CD4-positive, alpha-beta T cell treated with Interleukin-1 beta for 1 hour (primary cell): ENCODE results near the gene ATXN2L.
"Not testable (repeated sequence)": the region's sequence is repeated elsewhere in the genome, so short reads cannot be mapped to it uniquely, and the experiment has no call there.

Source experiments
- DNase-seq, 2 donors: peaks; one replicate each; pipeline ENCODE4 v3.0.0-alpha.2; 2020 to 2022

The ATXN2L gene

DNA sequence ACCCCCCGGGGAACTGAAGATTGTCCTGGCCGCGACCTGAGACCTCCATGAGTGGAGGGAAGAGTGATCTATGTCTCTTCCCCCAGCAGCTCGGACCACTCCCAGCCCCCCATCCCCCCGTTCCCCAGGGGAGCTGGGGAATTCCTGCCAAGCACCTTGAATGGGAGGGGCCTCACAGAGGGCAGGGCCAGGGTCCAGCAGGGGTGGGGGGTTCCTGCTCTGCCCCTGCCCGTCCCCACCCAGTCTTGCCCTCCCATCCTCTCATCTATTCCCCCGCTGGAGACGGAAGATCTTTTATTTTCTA lies 13.9 kb downstream of the ATXN2L start:
- DNase-seq: no peak

DNA sequence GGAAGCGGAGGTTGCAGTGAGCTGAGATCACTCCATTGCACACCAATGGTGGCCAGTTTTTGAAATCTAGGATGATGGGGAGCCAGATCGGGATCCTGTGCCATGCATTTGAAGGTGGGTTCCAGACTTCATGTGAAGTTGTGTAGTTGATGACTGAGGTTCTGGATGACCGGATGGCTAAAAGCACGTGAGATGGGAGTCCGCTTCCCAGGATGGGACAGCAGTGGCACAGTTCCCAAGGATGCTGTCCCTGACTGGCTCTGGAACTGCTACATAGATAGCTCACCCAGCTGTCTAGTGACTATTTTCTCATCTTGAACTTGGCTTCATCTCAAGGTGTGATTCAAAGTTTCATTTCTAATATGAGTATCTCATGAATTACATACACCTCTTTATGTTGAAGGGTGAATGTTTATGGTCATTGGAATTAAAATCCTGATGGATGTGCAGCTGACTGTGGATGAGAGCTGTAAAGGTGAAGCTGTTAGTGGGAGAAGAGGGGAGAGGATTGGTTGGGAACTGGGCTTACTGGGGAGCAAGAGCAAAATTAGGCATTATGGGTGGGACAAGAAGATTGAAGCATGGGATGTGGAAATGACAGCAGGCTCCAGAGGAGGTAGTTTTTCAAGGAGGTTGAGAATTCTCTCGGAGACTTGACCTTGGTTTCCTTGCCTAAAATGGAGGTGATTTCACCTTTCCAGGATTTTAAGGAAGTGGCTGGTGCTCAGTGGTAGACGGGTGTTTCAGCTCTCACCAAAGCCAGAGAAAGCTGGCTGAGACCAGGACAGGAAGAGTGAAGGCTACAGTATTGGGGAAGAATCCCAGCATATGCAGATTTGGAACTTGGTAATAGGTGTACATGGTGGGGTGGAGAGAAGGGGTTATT lies 15.1 kb downstream of the ATXN2L start:
- no peak for DNase-seq

DNA sequence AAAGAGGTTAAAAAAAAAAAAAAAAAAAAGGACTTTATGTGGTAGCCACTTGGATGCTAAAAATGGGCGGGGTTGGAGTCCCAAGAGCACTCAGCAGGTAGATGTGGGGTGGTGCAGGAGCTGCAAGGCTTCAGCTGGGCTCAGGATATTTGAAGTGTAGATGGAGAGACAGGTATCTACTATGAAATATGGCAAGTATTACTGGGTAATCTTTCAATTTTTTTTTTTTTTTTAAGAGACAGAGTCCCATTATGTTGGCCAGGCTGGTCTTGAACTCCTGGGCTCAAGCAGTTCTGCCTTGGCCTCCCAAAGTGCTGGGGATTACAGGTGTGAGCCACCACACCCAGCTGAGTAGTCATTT lies 15.7 kb downstream of the ATXN2L start:
- DNase-seq: no peak

DNA sequence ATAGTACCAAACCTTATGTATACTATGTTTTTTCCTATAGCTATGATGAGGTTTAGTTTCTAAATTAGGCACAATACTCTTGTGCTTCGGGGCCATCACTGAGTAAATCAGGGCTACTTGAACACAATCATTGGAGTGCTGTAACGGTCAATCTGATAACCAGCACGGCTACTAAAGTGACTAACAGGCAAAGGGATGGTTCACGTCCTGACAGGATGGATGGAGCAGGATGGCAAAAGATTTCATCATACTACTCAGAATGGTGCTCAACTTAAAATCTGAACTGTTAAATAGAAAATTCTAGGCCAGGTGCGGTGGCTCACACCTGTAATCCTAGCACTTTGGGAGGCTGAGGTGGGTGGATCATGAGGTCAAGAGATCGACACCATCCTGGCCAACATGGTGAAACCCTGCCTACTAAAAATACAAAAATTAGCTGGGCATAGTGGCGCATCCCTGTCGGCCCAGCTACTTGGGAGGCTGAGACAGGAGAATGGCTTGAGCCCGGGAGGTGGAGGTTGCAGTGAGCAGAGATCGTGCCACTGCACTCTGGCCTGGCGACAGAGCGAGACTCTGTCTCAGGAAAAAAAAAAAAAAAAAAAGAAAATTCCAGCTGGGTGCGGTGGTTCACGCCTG lies 16.3 kb downstream of the ATXN2L start:
- DNase-seq: no peak

DNA sequence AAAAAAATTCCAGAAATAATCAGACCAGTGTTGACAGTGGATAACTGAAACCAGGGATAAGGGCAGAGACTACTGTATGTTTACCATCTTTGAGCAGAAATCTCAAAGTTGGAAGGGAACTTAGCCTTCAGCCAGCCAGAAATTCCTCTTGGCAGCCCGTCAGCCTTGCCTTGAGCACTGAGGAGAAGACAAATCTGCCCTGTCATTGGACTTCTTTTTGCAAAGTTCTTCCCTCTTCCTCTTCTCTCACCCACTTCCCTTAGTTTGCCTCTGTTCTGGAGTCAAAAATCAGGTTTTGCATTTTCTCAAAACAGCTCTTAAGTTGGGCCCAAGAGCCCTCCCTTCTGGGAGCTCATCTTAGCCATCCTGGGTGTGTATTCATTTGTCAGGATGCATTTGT lies 17.1 kb downstream of the ATXN2L start:
- no peak for DNase-seq

DNA sequence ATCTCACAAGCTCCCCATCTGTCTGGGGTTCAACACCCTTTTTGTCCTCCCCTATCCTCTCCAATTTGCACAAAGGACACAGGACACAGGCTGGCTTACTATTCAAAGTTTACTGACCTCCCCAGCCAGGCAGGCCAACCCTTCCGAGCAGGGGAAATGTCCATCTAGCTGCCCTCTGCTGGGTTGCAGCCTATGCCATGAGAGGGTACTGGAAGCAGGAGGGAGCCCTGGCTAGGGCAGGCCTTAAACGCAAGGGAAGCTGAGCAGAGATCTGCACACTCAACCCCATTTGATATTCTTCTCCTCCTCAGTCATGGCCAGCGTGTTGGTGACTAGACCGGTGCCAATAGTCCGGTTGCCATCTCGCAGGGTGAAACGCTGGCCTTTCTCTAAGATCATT lies 19.9 kb downstream of the ATXN2L start:
- DNase-seq: no peak

DNA sequence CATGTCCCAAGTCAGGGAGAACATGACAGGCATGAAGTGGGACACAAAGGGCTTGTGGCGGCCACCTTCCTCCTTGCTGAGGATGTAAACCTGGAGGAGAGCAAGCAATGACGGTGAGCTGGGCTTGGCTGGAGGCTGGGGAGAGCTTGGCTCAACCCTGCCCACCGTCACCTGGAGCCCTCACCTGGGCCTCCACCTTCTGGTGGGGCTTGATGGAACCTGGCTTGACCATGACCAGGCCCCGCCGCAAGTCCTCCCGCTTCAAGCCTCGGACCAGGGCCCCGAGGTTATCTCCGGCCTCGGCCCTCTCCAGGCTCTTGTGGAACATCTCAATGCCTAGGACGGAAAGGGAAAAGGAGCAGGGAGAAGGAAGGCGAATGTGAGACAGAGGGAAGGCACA lies 21.0 kb downstream of the ATXN2L start:
- DNase-seq: no peak

DNA sequence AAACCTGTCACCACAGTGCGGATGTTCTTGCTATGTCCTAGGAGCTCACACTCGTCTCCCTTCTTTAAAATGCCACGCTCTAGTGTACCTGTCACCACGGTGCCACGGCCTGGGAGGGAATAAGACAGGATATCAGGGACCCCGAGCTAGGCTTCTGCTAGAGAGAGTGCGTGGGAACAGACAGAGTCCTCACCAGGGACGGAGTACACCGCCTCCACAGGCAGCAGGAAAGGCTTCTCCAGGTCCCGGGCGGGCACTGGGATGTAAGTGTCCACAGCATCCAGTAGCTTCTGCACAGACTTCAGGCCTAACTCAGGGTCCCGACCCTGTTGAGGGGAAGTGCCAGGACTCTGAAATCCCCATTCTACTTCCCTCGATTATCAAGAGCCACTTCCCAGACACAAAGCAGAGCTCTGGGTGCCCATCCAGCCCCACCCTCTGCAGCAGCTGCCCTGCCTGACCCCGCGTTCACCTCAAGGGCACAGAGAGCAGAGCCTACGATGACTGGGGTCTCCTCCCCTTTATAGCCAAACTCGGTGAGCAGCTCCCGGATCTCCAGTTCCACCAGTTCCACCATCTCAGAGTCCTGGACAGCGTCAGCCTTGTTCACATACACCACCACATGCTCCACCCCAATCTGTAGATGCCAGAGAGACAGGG lies 21.6 kb downstream of the ATXN2L start:
- no peak for DNase-seq

DNA sequence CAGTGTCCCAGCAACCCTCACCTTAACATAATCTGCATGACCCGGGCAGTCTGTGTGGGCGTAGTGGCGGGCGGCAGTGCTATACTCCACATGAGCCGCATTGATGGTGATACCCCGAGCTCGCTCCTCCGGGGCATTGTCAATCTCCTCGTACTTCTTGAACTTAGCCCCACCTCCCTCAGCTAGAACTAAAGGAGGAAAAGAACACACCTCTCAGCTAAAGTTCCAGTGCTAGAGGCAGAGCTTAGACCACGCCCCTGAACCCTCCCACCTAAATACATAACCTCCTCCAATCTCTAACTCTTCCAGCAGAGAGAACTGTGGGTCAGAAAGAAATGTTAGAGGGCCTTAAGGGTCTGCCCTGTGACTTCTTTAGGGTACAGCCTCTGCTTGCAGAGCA lies 22.5 kb downstream of the ATXN2L start:
- peak in 1 of 2 donors; percentile 21 for DNase-seq

DNA sequence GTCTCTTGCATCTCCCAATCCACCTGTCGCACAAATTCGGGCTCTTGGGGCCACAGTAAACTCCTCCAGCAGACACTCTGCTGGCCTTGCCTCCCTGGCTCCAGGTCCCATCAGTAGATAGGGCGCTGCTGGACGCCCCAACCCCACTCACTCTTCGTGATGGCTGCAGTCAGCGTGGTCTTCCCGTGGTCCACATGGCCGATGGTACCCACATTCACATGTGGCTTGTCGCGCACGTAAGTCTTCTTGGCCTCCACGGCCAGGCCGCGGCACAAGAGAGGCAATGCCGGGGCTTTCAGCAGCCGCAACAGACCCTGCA lies 22.9 kb downstream of the ATXN2L start:
- DNase-seq: no peak

DNA sequence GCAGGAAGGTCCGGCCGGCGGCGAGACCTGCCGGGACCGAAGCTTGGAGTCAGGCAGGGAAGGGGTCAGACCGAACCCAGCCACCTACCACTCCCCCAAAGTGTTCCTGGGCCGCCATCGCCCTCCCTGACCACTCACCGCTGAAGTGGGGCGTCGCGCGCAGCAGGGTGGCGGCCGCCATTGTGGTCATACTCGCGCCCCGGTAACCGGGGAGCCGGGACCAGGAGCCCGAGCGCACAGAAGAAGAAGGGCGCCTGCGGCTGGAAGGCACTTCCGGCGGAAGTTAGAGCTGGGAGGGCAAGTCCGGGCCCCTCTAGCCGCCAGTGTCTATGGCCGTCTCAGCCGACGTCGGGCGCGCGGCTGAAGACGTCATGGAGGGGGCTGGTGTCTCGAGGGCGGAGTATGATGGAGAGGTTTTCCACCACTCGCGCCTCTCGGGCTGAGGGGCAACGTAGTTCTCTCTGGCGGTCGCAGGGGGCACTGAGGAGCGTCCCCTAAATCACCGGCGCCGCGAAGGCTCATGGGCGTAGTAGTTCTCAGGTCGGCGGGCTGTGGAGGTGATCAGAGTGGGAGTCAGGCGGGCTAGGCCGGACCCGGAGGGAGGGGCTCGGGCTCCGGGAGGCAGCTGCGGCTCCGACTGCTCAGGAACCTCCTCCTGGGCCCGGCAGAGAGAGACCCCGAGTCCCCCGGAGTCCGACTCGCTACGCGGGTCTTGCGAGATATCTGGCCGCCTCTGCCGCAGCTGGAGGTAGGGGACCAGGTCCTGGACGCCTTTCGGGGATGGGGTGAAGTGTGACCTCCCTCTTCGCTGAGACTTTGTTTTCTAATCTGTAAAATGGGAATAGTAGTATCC lies 23.5 kb downstream of the ATXN2L start, which contains the start of gene TUFM:
Gene TUFM, minus strand, starts transcription at position 269 of the 853 bp plus-strand sequence. Its CDS starts 79 bp downstream, at position 190.
- DNase-seq: peak; percentile 99

DNA sequence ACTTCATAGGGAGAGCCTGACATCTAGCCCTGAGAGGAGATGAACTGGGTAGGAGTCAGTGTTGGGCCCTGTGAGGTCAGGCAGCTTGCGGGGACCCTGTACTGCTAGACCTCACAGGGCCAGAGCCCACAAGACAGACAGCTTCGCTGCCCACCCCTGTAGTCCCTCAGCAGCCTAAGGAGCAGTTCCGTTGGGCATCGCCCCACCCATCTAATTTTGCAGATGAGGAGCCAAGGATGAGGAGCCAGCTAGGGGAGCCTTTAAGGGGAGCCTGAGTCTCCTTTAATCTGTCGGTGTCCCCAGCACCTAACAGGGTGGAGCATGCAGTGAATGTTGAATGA lies 24.1 kb downstream of the ATXN2L start:
- no peak for DNase-seq

DNA sequence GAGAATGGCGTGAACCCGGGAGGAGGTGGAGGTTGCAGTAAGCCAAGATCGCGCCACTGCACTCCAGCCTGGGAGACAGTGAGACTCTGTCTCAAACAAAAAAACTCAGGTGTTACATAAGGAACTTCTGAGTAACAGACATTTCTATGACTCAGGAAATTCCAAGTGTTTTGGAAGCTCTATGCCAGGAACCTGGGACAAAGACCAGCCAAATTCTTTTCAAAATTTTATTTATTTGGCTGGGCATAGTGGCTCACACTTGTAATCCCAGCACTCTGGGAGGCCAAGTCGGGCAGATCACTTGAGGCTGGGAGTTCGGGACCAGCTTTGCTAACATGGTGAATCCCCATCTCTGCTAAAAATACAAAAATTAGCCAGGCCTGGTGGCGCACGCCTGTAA lies 35.6 kb downstream of the ATXN2L start:
- no peak for DNase-seq

DNA sequence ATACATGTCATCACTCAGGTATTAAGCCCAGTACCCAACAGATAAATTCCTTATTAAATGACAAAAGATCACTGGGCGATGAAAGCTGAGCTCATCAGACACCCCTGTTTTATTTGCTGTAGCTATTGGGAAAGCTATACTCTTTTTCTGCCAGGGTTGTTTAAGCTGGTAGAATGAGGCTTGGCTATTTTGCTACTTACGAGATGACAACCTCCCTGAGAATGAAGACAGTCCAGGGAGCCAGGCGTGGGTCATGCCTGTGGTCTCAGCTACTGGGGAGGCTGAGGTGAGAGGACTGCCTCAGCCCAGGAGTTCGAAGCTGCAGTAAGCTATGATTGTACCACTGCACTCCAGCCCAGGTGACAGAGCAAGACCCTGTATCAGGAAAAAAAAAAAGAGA lies 36.5 kb downstream of the ATXN2L start:
- DNase-seq: no peak

DNA sequence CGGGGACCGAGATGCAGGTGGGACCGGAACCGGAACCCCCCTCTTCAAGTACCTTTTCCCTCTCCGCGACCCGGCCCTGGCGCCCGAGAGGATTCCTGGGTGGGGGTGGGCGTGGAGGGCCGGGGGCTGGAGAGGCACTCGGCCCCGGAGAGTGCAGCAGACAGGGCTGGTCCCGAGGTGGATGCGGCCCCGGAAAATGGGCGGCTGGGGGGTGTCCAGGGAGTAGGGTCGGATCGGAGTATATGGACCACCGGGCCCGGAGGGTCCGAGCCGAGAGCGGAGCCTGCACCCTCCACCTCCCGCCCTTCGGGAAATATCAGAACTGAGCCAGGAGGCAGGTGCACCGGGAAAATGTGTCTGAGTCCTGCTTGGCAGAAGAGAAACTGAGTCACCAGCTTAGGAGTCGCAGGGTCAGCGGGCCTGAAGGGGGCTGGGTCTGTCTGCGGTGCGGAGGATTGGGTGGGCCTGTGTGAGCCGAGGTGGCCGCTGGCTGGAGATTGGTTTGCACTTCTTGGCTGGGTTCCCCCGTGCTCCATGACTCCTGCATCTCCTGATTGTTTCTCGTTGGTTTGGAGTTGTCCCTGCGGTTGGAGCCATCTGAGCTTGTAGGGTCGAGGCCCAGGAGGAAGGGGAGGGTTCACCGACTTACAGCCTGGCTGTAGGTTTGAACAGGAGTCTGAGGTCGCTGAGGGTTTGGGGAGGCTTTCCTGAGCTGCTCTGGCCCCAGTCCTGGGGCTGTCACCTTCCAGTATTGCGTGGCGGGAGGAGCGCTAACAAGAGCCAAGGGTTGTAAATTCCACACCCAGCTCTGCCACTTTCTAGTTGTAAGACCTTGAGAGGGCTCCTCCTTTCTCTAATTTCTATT lies 41.4 kb downstream of the ATXN2L start:
- DNase-seq: peak; percentile 5 to 32

DNA sequence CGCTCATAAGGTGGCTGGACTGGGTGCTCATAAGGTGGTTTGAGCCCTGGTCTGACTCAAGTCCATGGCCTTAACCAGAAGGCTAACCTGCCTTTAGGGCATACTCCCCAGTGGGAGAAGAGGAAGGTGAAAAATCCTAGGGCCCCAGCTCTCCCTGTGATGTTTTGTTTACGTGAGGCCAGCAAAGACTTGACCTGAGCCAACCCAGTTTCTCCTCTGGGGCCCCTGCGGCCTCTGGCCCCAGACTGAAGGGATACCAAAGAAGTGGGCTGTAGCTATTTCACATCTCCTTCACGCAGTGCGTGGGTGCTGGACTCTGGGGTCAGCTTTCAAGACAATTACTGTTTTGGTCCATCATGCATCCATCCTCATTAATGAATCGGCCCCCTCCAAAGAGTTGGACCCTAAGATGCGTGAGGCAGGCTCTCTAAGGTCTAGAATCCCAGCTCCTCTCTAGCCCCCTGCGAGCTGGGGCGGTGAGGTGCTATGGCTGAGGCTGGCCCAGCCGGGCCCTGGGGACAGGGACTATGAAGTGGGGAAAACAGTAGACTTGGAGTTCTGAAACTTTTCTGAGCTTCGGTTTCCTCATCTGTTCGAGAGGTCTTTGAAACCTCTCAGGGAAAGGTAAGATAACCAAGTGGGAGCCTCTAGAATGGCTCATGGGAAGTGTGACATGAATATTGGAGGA lies 42.3 kb downstream of the ATXN2L start:
- no peak for DNase-seq

DNA sequence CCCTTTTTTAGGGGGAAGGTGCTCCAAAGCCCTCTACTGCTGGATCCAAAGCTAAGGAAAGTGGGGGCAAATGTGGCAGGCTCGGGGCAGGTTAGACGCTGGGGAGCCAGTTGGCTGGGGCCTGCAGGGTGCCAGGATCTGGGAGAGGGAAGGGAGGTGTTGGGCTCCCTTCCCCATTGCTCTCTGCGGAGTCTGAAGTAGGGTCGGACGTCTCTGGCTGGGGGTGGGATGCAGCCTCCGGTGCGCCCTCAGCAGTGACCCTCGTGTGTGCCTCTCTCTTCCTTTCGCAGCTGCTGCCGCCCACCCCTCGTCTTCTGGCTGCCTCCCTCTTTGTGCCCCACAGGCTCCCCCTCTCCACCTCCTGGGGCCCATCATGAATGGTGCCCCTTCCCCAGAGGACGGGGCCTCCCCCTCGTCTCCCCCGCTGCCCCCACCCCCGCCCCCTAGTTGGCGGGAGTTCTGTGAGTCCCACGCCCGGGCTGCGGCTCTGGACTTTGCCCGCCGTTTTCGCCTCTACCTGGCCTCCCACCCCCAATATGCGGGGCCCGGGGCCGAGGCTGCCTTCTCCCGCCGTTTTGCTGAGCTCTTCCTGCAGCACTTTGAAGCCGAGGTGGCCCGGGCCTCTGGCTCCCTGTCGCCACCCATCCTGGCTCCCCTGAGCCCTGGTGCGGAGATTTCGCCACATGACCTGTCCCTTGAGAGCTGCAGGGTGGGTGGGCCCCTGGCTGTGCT lies 43.1 kb downstream of the ATXN2L start:
- no peak for DNase-seq

DNA sequence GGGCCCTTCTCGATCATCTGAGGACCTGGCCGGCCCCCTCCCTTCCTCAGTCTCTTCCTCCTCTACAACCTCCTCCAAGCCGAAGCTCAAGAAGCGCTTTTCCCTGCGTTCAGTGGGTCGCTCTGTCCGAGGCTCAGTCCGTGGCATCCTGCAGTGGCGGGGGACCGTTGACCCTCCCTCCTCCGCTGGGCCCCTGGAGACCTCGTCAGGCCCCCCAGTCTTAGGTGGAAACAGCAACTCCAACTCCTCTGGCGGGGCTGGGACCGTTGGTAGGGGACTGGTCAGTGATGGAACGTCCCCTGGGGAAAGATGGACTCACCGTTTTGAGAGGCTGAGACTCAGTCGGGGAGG lies 43.6 kb downstream of the ATXN2L start:
- no peak for DNase-seq

DNA sequence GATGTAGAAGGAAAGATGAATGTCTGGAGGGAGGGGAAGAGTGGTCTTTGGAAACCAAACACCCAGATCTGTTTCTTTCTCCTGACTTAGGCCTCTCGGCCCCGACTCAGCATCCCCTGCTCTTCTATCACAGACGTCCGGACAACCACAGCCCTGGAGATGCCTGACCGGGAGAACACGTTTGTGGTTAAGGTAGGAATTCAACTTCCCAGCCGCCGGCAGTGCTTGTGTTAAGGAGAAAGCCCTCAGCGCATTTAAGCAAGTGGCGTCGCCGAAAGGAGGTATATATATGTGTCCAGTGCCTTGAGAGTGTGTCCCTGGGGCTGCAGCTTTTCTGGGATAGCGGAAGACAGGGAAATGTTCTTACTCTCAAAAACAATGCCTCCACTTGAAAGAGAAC lies 44.4 kb downstream of the ATXN2L start:
- DNase-seq: no peak

DNA sequence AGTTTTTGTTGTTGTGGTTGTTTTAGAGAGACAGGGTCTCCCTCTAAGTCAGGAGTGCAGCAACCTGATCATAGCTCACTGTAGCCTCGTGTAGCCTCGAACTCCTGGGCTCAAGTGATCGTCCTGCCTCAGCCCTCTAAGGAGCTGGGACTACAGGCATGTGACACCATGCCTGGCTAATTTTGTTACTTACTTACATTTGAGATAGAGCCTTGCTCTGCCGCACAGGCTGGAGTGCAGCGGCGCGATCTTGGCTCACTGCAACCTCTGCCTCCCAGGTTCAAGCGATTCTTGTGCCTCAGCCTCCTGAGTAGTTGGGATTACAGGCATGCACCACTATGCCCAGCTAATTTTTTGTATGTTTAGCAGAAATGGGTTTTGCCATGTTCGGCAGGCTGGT lies 44.8 kb downstream of the ATXN2L start:
- not testable (repeated sequence) for DNase-seq

DNA sequence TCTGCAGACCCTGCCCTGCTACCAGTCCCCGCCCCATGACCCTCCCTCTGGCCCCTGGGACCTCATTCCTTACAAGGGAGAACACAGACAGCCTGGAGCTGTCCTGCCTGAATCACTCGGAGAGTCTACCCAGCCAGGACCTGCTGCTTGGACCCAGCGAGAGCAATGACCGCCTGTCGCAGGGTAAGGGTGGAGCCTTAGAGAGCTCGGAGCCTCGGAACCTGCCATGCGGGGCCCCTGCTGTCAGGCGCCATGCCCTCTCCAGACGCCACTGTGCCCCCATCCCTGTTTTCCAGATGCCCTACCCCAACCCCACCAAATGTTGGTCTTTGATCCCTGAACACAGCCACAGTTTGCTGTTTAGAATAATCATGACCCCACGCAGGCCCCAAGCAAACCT lies 46.4 kb downstream of the ATXN2L start:
- no peak for DNase-seq
